Aorta (tissue), 5 donors: ENCODE data around the gene GOLGA6L2. TPM values are rescaled to one million over a fixed set of nuclear protein-coding genes. Genes with fewer than 3 reads are reported as not detected.
"Not testable (repeated sequence)": the region's sequence is repeated elsewhere in the genome, so short reads cannot be mapped to it uniquely, and the experiment has no call there.

Experiments used
- ATAC-seq: fragments of 200-7000 bp; cut with Tn5 transposase; one replicate; pipeline ENCODE4 v1.9.1; 2022; ENCODE audit warnings: moderate library complexity; ENCODE audit not compliant: low FRiP score
- DNase-seq, 2 donors: peaks; one replicate each; pipeline ENCODE4 v3.0.0-alpha.2; 2020
- H3K27ac ChIP-seq, 2 donors: one replicate each; pipeline ENCODE4 v1.5.1; 2013; ENCODE audit warnings: low read length in 2 of 2, mild to moderate bottlenecking in 2 of 2, moderate library complexity in 2 of 2, control low read depth in 1 of 2, inconsistent platforms in 1 of 2, low read depth in 1 of 2
- H3K27me3 ChIP-seq, 2 donors: one replicate each; pipeline ENCODE4 v1.6.1; 2013; ENCODE audit warnings: control low read depth in 1 of 2, low read length in 1 of 2, mild to moderate bottlenecking in 1 of 2, moderate library complexity in 1 of 2; ENCODE audit not compliant: insufficient read depth in 2 of 2, control insufficient read depth in 1 of 2
- H3K36me3 ChIP-seq, 2 donors: one replicate each; pipeline ENCODE4 v1.6.1; 2013; ENCODE audit warnings: control low read depth in 1 of 2, low read length in 1 of 2, mild to moderate bottlenecking in 1 of 2; ENCODE audit not compliant: insufficient read depth in 2 of 2, control insufficient read depth in 1 of 2
- H3K4me1 ChIP-seq, 2 donors: one replicate each; pipeline ENCODE4 v1.6.1; 2013; ENCODE audit warnings: low read length in 2 of 2, control low read depth in 1 of 2, mild to moderate bottlenecking in 1 of 2, moderate library complexity in 1 of 2; ENCODE audit not compliant: insufficient read depth in 2 of 2, control insufficient read depth in 1 of 2
- H3K4me3 ChIP-seq, 2 donors: one replicate each; pipeline ENCODE4 v1.5.1; 2013; ENCODE audit warnings: low read length in 2 of 2, control low read depth in 1 of 2, mild to moderate bottlenecking in 1 of 2
- H3K9me3 ChIP-seq: one replicate; pipeline ENCODE4 v1.6.1; 2013; ENCODE audit warnings: mild to moderate bottlenecking, low read length; ENCODE audit not compliant: control insufficient read depth
- WGBS, 2 donors: extraction: QIAGEN DNeasy Blood & Tissue Kit; methylation state at CpG; one replicate each; pipeline ENCODE4 v1.1.7; 2013; 5-methylcytosine and 5-hydroxymethylcytosine counted together
- intact Hi-C, 2 donors: fragments of 100-400 bp; cut with DNase I; formaldehyde crosslinking; loops; one replicate each; pipeline versions ENCODE4 v1.14.2 to v1.15.0; 2022
- polyA plus RNA-seq, 2 donors: library from polyadenylated mRNA; stranded (reverse); fragments of 200-250 nt; gene quantifications; one replicate each; pipeline ENCODE4 v1.2.3, GENCODE V29; 2013
- total RNA-seq, 2 donors: library from RNA; stranded (reverse); fragmentation: NEBNext Ultra II Directional; extraction: Animal tissue kit (Norgen Biotek cat#: 25700); gene quantifications; one replicate each; pipeline ENCODE4 v1.2.1, GENCODE V29; 2021
- donor health status: healthy with polysubstance abuse.
- donor health status: Bipolar disorder and iron deficiency.
- donor health status: DM: no; HTN: no; CAD: no.
- donor health status: DM: no; HTN: no; CAD: no.
- donor health status: DM: yes; HTN: yes; CAD: no.

Gene GOLGA6L2
- total and polyA plus RNA-seq, 4 donors, result 0.13 TPM; not detected in 3

DNA sequence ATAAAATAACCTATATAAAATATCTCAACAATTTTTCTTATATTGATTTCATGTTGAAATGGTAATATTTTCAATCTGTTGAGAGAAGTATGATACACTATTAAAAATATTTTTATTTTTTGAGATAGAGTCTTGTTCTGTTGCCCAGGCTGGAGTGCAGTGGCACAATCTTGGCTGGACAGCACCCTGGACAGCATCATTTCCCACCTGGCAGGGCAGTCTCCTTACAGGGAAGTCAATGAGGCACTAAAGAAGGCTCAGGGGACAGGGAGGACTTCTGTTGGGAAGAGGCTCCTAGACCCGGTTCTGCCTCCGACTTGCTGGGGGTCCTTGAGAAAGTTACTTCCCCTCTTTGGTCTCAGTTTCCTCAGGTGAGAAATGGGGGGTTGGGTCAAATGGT lies 9.4 kb downstream of the GOLGA6L2 start:
- DNase-seq, result peak in 1 of 2 donors; percentile 24
- Histone ChIP-seq H3K9me3 (no peaks in the 10 kb centered on the region), H3K4me1 (no peaks in the 10 kb centered on the region), H3K36me3 (no peaks in the 10 kb centered on the region), H3K4me3 (no peak overlapping the region), H3K27me3 (no peaks in the 10 kb centered on the region), H3K27ac (no peak overlapping the region)
- no peak for ATAC-seq
- WGBS, 2 donors, result 86 to 89% methylated on average over 2 of the region's 2 CpGs
- intact Hi-C loops, result no loop called here

DNA sequence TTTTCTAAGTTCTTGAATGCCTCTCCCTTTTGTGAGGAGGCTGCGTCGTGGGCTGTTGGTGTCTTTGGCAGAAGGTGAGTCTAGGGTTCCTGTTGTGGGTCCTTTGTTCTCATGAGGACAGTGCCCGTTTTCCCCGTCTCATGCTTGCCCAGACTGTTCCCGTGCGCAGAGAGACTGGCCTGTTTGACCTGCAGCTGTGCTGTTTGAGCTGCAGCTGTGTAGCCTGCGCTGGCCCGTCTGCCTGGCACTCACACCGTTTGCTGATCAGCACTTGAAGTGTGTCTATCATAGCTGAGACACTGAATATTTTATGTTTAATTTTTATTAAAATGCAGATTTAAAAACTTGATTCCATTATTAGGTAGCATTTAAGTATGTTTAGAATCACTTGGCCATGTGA lies 9.9 kb downstream of the GOLGA6L2 start:
- H3K27me3 ChIP-seq, result no peaks in the 10 kb centered on the region
- DNase-seq (peak in 1 of 2 donors; percentile 30), ATAC-seq (no peak)
- 73 to 76% methylated on average over 9 of the region's 9 CpGs for WGBS, 2 donors
- no peaks in the 10 kb centered on the region for H3K36me3 ChIP-seq
- H3K27ac ChIP-seq, result no peak overlapping the region
- H3K4me1 ChIP-seq, result no peaks in the 10 kb centered on the region
- H3K9me3 ChIP-seq, result no peaks in the 10 kb centered on the region
- intact Hi-C loops, result no loop called here
- no peak overlapping the region for H3K4me3 ChIP-seq

DNA sequence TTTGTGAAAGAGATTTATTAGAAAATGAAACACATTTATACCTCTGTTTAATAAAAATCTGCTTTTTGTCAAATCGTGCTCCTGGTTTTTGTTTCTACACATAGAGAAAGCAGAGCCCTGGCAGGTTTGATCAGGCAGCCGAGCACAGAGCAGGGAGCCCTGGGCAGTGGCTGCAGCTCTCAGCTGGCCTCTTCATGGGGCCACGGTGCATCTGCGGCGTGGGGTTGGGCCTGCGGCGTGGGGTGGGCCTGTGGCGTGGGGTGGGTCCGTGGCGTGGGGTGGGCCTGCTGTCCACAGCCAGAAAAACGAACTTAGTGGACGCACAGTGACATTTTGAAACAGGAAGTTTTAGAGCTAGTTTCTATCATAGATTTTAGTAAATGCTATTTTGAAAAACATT lies 10.6 kb downstream of the GOLGA6L2 start:
- ATAC-seq (no peak), DNase-seq (peak in 1 of 2 donors; percentile 27)
- no peaks in the 10 kb centered on the region for H3K9me3 ChIP-seq
- 69 to 70% methylated on average over 12 of the region's 12 CpGs for WGBS, 2 donors
- H3K27me3 ChIP-seq, result no peaks in the 10 kb centered on the region
- H3K36me3 ChIP-seq, result no peaks in the 10 kb centered on the region
- H3K4me1 ChIP-seq, result no peaks in the 10 kb centered on the region
- intact Hi-C loops, result no loop called here
- H3K27ac ChIP-seq, result no peak overlapping the region
- H3K4me3 ChIP-seq, result no peak overlapping the region

DNA sequence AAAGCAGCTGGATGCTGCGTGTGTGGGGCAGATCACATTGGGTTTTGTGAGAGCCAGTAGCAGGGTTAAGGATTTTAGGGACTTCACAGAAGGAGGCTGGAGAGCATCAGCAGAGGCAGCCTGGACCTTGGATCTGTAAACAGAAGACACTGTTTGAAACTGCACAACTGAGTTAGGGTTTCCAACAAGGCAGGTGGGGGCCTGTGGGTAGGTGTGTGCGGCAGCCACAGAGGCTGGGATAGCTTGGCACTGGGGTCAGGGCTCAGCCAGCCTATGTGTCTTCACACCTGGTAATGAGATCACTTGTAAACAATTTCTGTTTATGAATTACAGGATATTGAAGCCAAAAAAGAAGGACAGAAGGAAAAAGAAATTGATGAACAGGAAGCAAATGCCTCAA lies 12.3 kb downstream of the GOLGA6L2 start:
- H3K9me3 ChIP-seq, H3K27ac ChIP-seq, DNase-seq, H3K36me3 ChIP-seq, H3K27me3 ChIP-seq, H3K4me1 ChIP-seq, ATAC-seq, intact Hi-C loops, H3K4me3 ChIP-seq: not testable (repeated sequence)
- WGBS, 2 donors, result 91 to 94% methylated on average over 2 of the region's 2 CpGs

DNA sequence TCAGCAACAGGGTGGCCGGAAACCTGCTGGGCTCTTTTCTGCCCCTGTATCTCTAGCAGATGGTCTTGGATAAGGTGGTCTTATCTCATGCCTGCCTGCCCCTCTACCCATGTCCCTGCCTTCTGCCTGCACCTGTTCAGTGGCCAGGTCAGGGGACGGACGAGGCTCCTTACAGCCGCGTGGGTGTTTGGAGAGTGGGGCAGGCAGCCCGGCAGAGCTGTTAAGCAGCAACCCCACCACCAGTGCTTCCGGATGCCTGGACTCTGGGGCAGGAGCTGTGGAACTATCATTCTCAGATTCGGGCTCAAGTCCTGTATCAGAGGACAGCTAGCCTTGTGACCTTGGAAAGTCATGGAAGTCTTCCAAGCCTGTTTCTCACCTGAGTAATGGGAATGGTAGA lies 21.7 kb downstream of the GOLGA6L2 start:
- not testable (repeated sequence) for H3K36me3 ChIP-seq, H3K27me3 ChIP-seq, H3K27ac ChIP-seq, H3K4me3 ChIP-seq, H3K4me1 ChIP-seq, H3K9me3 ChIP-seq, DNase-seq, ATAC-seq
- WGBS, 2 donors, result 89 to 94% methylated on average over 8 of the region's 8 CpGs
- intact Hi-C loops, result loop anchor here in 1 of 2 donors (10.0 kb wide), 1 partner anchor 51 kb away; no protein-coding TSS in a partner anchor

DNA sequence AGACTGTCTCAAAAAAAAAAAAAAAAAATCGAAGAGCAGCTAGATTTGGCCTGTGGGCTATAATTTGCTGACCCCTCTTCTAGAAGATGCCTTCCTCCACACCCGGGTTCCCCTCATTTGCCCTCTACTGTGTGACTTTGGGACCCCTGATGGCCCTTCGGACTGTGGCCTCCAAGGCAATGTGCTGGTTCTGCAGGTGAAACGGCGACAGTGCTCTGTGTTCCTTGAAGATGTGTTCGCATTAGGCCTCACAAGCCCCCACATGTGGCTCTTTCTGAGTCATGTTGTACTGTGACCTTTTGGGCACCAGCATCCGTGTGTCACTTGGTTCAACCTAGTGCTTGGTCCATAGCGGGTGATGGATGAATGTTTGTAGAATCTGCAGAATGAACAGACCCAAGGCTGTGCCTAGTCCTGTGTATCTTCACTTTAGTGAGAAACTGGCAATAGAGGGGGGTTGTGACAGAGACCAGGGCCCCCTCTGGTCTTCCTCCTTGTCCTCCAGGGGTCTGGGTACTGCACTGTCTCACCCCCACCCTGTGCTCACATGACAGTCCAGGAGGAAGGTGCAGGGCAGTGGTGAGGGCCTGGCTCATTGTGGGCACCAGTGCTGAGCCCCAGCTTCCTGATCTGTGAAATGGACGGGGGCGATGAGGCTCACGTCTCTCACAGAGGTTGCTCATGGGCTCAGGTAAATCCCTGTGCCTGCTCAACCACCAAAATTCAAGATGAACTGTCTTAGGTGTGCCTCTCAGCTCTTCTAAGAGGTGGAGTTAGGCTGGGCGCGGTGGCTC lies 22.7 kb downstream of the GOLGA6L2 start:
- no peak overlapping the region for H3K4me3 ChIP-seq
- WGBS, 2 donors, result 91 to 92% methylated on average over 13 of the region's 13 CpGs
- intact Hi-C loops, result loop anchor here in 1 of 2 donors (10.0 kb wide), 1 partner anchor 50 kb away; no protein-coding TSS in a partner anchor
- H3K27me3 ChIP-seq, result no peaks in the 10 kb centered on the region
- ATAC-seq (peak; percentile 42), DNase-seq (peak in 1 of 2 donors; percentile 44)
- H3K36me3 ChIP-seq, result no peaks in the 10 kb centered on the region
- no peaks in the 10 kb centered on the region for H3K9me3 ChIP-seq
- no peak overlapping the region for H3K27ac ChIP-seq
- peaks cover 0 to 2% of the 10 kb centered on the region in 2 donors for H3K4me1 ChIP-seq

DNA sequence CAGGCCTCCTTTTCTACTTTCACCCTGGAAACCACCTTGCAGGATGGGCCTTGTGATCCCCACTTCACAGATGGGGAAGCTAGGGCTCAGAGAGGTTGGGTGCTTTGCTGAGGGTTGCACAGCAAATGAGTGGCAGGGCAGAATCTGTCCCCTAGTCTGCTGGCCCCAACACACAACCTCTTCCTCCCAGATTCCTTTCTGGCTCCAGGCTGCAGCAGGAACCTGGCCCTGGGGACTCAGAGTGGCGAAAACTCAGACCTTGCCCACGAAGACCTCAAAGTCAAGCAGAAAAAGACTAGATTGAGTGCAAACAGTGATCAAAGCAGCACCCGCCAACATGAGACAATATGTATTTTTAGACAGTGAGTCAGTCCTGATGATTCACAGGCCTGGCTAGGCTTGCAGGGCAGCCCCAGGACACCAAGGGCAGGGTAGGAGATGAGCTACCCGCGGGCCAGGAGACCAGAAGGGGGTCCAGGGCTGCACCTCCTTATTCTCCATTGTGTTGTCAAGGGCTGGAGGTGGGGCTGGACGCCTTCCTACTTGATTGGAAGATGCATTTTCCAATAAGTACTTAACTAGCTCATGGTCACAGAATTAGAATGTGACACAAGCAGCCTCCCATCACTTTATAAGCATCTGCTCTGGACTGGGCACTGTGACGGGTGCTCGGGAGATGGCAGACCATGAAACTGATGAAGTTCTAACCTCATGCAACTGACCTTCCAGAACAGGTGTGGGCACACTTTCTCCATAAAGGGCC lies 23.9 kb downstream of the GOLGA6L2 start:
- peak in 1 of 2 donors; percentile 64 for DNase-seq
- Histone ChIP-seq H3K4me1 (peaks cover 0 to 2% of the 10 kb centered on the region in 2 donors), H3K36me3 (no peaks in the 10 kb centered on the region), H3K27me3 (no peaks in the 10 kb centered on the region), H3K9me3 (no peaks in the 10 kb centered on the region), H3K4me3 (no peak overlapping the region), H3K27ac (peak overlapping the region; percentile 47 to 94)
- intact Hi-C loops, result loop anchor here in 1 of 2 donors (10.0 kb wide), 1 partner anchor 48 kb away; no protein-coding TSS in a partner anchor
- 22 to 23% methylated on average over 8 of the region's 8 CpGs for WGBS, 2 donors
- ATAC-seq, result peak; percentile 89

DNA sequence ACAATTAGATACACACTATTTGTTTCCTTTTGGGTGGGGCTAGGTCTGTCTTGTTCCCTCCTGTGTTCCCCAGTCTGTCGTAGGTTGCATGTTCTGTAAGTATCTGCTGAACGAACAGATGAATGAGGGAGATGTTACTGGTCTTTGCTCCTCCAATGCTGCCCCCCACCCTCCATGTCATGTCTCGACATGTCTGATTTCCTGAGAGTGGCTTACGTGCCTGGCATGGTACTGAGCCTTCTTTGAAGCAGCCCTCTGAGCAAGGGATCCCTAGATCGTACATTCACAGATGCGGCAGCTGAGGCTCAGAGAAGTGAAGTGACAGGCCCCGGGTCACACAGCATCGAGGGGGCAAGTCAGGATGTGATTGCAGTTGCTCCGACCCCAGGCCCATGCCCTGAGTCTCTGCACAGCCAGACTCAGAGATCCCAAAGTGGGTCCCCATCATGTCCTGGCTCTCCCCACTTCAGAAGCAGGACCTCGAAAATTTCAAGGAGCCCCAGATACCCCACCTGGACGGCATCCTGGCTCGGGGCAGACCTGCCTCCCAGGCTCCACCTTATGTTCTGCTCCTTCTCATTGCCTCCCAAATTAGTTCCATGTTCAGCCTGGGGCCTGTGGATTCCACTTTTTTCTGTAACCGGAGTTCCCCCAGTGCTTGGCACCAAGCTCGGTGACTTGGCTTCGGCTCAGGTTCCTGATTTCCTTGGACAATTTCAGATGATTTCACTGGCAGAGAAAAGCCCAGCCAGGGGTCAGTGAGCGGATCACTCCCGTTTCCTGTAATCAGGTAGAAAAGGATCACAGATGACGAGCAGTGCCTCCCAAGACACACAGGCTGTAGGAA lies 24.7 kb downstream of the GOLGA6L2 start:
- Histone ChIP-seq H3K36me3 (no peaks in the 10 kb centered on the region), H3K9me3 (no peaks in the 10 kb centered on the region), H3K4me3 (no peak overlapping the region), H3K27me3 (no peaks in the 10 kb centered on the region), H3K4me1 (peaks cover 0 to 2% of the 10 kb centered on the region in 2 donors), H3K27ac (peak overlapping the region; percentile 47 to 94)
- WGBS, 2 donors, result 47 to 50% methylated on average over 18 of the region's 18 CpGs
- intact Hi-C loops, result loop anchor here in 1 of 2 donors (10.0 kb wide), 1 partner anchor 48 kb away; no protein-coding TSS in a partner anchor
- peak; percentile 75 to 88 for DNase-seq
- peak; percentile 30 for ATAC-seq
